Skeletal muscle tissue (tissue), 4 donors: ENCODE data around the gene TSPAN15. TPM values are rescaled to one million over a fixed set of nuclear protein-coding genes. Genes with fewer than 3 reads are reported as not detected.

ENCODE experiments used
- H3K27ac ChIP-seq: one replicate; pipeline ENCODE4 v1.7.0; 2013; ENCODE audit warnings: mild to moderate bottlenecking, low read depth, low read length, inconsistent platforms
- H3K27me3 ChIP-seq, 3 donors: one replicate each; pipeline ENCODE4 v1.7.0; 2013; ENCODE audit warnings: low read length in 3 of 3; ENCODE audit not compliant: control insufficient read depth in 3 of 3, insufficient read depth in 3 of 3
- H3K36me3 ChIP-seq, 3 donors: one replicate each; pipeline ENCODE4 v1.7.0; 2013; ENCODE audit warnings: low read length in 3 of 3; ENCODE audit not compliant: control insufficient read depth in 3 of 3, insufficient read depth in 3 of 3
- H3K4me1 ChIP-seq, 3 donors: one replicate each; pipeline ENCODE4 v1.7.0; 2013; ENCODE audit warnings: low read length in 3 of 3, mild to moderate bottlenecking in 3 of 3; ENCODE audit not compliant: control insufficient read depth in 3 of 3, insufficient read depth in 3 of 3
- H3K4me3 ChIP-seq, 3 donors: one replicate each; pipeline ENCODE4 v1.7.0; 2013; ENCODE audit warnings: low read length in 3 of 3
- H3K9ac ChIP-seq, 3 donors: one replicate each; pipeline ENCODE4 v1.7.0; 2013; ENCODE audit warnings: low read length in 3 of 3, mild to moderate bottlenecking in 3 of 3, moderate library complexity in 2 of 3, low read depth in 1 of 3
- H3K9me3 ChIP-seq, 3 donors: one replicate each; pipeline ENCODE4 v1.7.0; 2013; ENCODE audit warnings: low read length in 3 of 3; ENCODE audit not compliant: control insufficient read depth in 3 of 3
- total RNA-seq: library from RNA; depleted of rRNA; stranded (reverse); fragments of >200 nt; gene quantifications from one replicate; pipeline ENCODE4 v1.2.3, GENCODE V29; 2014
- donor health status: Osteomylitis.

The TSPAN15 gene
- total RNA-seq, 1 donor from 2014 or later: 72.0 TPM

GRCh38 chr10:69553328-69553727, 102.1 kb downstream of the TSPAN15 start:
- Histone ChIP-seq H3K4me1 (no peaks in the 10 kb centered on the region), H3K27ac (no peak overlapping the region), H3K4me3 (no peak overlapping the region), H3K27me3 (peaks cover 15 to 25% (median 24%) of the 10 kb centered on the region in 3 donors), H3K9ac (no peak overlapping the region), H3K36me3 (no peaks in the 10 kb centered on the region), H3K9me3 (peaks cover 0 to 16% (median 6%) of the 10 kb centered on the region in 3 donors)

- Histone ChIP-seq H3K36me3 (no peaks in the 10 kb centered on the region), H3K9ac (no peak overlapping the region), H3K27ac (no peak overlapping the region), H3K4me1 (no peaks in the 10 kb centered on the region), H3K9me3 (peaks cover 0 to 9% (median 6%) of the 10 kb centered on the region in 3 donors), H3K27me3 (peaks cover 18 to 28% (median 25%) of the 10 kb centered on the region in 3 donors), H3K4me3 (no peak overlapping the region)
Measured at GRCh38 chr10:69554611-69555010, 103.3 kb downstream of the TSPAN15 start.

Other genes with a start within 250 kb of the TSPAN15 start
- not detected for gene HKDC1, start 231.1 kb upstream of the TSPAN15 start, total RNA-seq
- gene HK1, start 173.0 kb upstream of the TSPAN15 start, total RNA-seq: 32.4 TPM
- not detected for gene TACR2, start 34.5 kb upstream of the TSPAN15 start, total RNA-seq
- gene NEUROG3, start 122.0 kb downstream of the TSPAN15 start, total RNA-seq: not detected
- not detected for gene FAM241B, start 178.8 kb downstream of the TSPAN15 start, total RNA-seq